Measurements from ENCODE around the gene SPRYD7. TPM values are rescaled to one million over a fixed set of nuclear protein-coding genes. Genes with fewer than 3 reads are reported as not detected.

Gene SPRYD7
- total RNA-seq, 4 donors from 2014 or later, result 11.1 to 15.7 (median 13.1) TPM

DNA sequence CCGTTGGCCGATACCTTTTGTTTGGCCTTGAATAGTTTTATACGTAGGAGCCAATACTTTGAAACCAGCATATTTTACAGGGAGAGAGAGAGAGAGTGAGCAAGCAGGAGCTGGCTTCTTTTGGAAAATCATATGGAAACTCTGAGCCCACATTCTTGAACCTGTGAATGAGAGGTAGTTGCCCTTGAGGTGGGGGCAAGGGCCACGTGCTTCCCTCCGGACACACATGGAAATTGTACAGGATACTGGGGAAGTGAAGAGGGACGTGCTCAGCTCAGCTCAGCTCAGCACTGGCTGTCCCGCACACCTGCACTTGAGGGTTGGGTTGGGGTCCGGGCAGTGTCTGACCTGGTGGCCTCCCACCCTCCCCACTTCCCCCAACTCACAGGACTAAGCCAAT, 68.3 kb downstream of the SPRYD7 start:
- no peaks in the 10 kb centered on the region for H3K4me1 ChIP-seq
- TF ChIP-seq POLR2A (IDR thresholded peaks at IDR 0.05), result no peak
- no peaks in the 10 kb centered on the region for H3K27me3 ChIP-seq
- H3K36me3 ChIP-seq, result no peaks in the 10 kb centered on the region
- no peak for DNase-seq
- in situ Hi-C loops (cut with MboI; ENCODE audit: low pct_ligation_motif_present in 1 of 4, low pct_unique_long_range_greater_than_20kb in 1 of 4, low sequenced_read_pairs in 3 of 4) (no loop called here), intact Hi-C loops (cut with DNase I; ENCODE audit: low total_unique reads) (no loop called here)
- 76 to 90% methylated on average over 4 to 7 of the region's 8 CpGs for WGBS, 2 donors (ENCODE audit: low coverage in 1 of 2)
- no peak overlapping the region for H3K4me3 ChIP-seq
- H3K9me3 ChIP-seq, result no peaks in the 10 kb centered on the region
- no peak overlapping the region for H3K27ac ChIP-seq

DNA sequence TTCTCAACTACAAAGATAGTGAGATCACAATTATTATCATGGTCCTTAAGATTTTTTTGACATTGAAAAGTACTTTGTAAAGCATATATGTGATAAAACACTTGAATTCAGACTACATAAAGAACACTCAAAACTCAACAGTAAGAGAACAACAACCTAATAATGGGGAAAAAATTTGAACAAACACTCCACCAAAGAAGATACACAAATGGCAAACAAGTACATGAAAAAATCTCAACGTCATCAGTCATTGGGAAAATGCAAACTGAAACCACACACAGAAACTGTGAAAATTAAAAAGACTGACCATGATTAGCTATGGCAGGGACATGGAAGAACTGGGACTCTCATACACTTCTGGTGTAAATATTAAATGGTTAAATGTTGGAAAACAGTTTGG, 70.9 kb downstream of the SPRYD7 start:
- Histone ChIP-seq H3K4me3 (no peak overlapping the region), H3K36me3 (no peaks in the 10 kb centered on the region), H3K27ac (no peak overlapping the region), H3K9me3 (no peaks in the 10 kb centered on the region), H3K4me1 (no peaks in the 10 kb centered on the region), H3K27me3 (no peaks in the 10 kb centered on the region)
- 29 to 59% methylated on average over 1 of the region's 1 CpG for WGBS, 2 donors (ENCODE audit: low coverage in 1 of 2)
- intact Hi-C loops (cut with DNase I; ENCODE audit: low total_unique reads) (no loop called here), in situ Hi-C loops (cut with MboI; ENCODE audit: low pct_ligation_motif_present in 1 of 4, low pct_unique_long_range_greater_than_20kb in 1 of 4, low sequenced_read_pairs in 3 of 4) (no loop called here)
- DNase-seq, result no peak
- no peak for TF ChIP-seq EP300 (IDR thresholded peaks at IDR 0.05; ENCODE audit: low read depth)
- TF ChIP-seq POLR2AphosphoS5 (IDR thresholded peaks at IDR 0.05), result no peak

DNA sequence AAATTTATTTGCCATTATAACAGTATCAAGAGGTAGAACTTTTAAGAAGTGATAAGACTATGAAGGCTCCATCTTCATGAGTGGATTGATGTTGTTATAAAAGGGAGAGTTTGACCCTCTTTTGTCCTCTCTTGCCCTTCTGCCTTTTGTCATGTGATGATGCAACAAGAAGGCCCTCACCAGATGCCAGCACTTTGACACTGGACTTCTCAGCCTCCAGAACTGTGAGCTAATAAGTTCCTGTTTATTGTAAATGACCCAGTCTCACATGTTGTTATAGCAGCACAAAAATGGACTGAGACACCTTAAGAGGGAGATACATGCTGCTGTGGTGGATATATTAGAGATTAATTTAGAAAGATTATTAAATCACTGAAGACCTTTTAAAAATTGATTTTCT, 71.6 kb downstream of the SPRYD7 start:
- H3K4me3 ChIP-seq, result no peak overlapping the region
- DNase-seq, result no peak
- H3K4me1 ChIP-seq, result peaks cover 0 to 2% (median 0%) of the 10 kb centered on the region in 4 donors
- H3K27ac ChIP-seq, result no peak overlapping the region
- intact Hi-C loops (cut with DNase I; ENCODE audit: low total_unique reads), result no loop called here
- in situ Hi-C loops (cut with MboI; ENCODE audit: low pct_ligation_motif_present in 1 of 4, low pct_unique_long_range_greater_than_20kb in 1 of 4, low sequenced_read_pairs in 3 of 4), result no loop called here
- TF ChIP-seq, protein P1, sequence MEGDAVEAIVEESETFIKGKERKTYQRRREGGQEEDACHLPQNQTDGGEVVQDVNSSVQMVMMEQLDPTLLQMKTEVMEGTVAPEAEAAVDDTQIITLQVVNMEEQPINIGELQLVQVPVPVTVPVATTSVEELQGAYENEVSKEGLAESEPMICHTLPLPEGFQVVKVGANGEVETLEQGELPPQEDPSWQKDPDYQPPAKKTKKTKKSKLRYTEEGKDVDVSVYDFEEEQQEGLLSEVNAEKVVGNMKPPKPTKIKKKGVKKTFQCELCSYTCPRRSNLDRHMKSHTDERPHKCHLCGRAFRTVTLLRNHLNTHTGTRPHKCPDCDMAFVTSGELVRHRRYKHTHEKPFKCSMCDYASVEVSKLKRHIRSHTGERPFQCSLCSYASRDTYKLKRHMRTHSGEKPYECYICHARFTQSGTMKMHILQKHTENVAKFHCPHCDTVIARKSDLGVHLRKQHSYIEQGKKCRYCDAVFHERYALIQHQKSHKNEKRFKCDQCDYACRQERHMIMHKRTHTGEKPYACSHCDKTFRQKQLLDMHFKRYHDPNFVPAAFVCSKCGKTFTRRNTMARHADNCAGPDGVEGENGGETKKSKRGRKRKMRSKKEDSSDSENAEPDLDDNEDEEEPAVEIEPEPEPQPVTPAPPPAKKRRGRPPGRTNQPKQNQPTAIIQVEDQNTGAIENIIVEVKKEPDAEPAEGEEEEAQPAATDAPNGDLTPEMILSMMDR (IDR thresholded peaks at IDR 0.05), result no peak
- TF ChIP-seq POLR2A (IDR thresholded peaks at IDR 0.05) (no peak), EP300 (IDR thresholded peaks at IDR 0.05; ENCODE audit: low read depth) (no peak), POLR2AphosphoS5 (IDR thresholded peaks at IDR 0.05) (no peak)
- no peaks in the 10 kb centered on the region for H3K27me3 ChIP-seq
- H3K36me3 ChIP-seq, result no peaks in the 10 kb centered on the region
- no peaks in the 10 kb centered on the region for H3K9me3 ChIP-seq

Small RNAs within 50 kb of the gene (small RNA-seq; reads per million reads assigned to genes)
- gene RNY4P30 (0 reads per million in 4 donors), gene RNY4P9 (1.9 to 3.0 (median 2.5) reads per million in 4 donors)

Other genes with a start within 250 kb of the SPRYD7 start
- gene EBPL, start 244.9 kb downstream of the SPRYD7 start, total RNA-seq, result 10 to 100 TPM in 2 of 4 donors, 1 to 10 TPM in 2; 6.0 to 56.2 (median 16.4) TPM
- 10 to 100 TPM; 23.1 to 29.2 (median 24.9) TPM for gene KPNA3, start 143.7 kb downstream of the SPRYD7 start, total RNA-seq
- gene TRIM13, start 60.7 kb upstream of the SPRYD7 start, total RNA-seq, result 10 to 100 TPM in 2 of 4 donors, 1 to 10 TPM in 2; 5.6 to 30.6 (median 15.0) TPM
- gene KCNRG, start 79.1 kb upstream of the SPRYD7 start, total RNA-seq, result 1 to 10 TPM in 2 of 4 donors, not detected in 2; 2.9 to 3.7 TPM